Subcutaneous abdominal adipose tissue (tissue), 5 donors: ENCODE data around the gene PGF.
"Not testable (repeated sequence)": the region's sequence is repeated elsewhere in the genome, so short reads cannot be mapped to it uniquely, and the experiment has no call there.

Source experiments
- H3K27ac ChIP-seq: one replicate; pipeline ENCODE4 v1.7.0; 2013; ENCODE audit warnings: low read depth, mild to moderate bottlenecking, inconsistent platforms, low read length, moderate library complexity
- H3K27me3 ChIP-seq, 5 donors: one replicate each; pipeline ENCODE4 v1.7.0; 2013; ENCODE audit warnings: low read length in 5 of 5, inconsistent platforms in 1 of 5; ENCODE audit not compliant: control insufficient read depth in 5 of 5, insufficient read depth in 4 of 5
- H3K36me3 ChIP-seq, 5 donors: one replicate each; pipeline ENCODE4 v1.7.0; 2013; ENCODE audit warnings: low read length in 5 of 5; ENCODE audit not compliant: control insufficient read depth in 5 of 5, insufficient read depth in 5 of 5
- H3K4me1 ChIP-seq, 5 donors: one replicate each; pipeline ENCODE4 v1.7.0; 2013; ENCODE audit warnings: low read length in 5 of 5, mild to moderate bottlenecking in 3 of 5, moderate library complexity in 1 of 5; ENCODE audit not compliant: control insufficient read depth in 5 of 5, insufficient read depth in 5 of 5
- H3K4me3 ChIP-seq, 5 donors: one replicate each; pipeline ENCODE4 v1.7.0; 2013; ENCODE audit warnings: low read length in 5 of 5, low read depth in 1 of 5
- H3K9ac ChIP-seq, 5 donors: one replicate each; pipeline ENCODE4 v1.7.0; 2013; ENCODE audit warnings: low read length in 5 of 5, mild to moderate bottlenecking in 4 of 5, moderate library complexity in 3 of 5
- H3K9me3 ChIP-seq, 5 donors: one replicate each; pipeline ENCODE4 v1.7.0; 2013; ENCODE audit warnings: low read length in 5 of 5; ENCODE audit not compliant: control insufficient read depth in 5 of 5
- donor health status: healthy.
- donor health status: healthy.
- donor health status: healthy.
- donor health status: healthy.
- donor health status: healthy.

Gene PGF

GRCh38 chr14:74955229-74956026 is at the start of gene PGF:
PGF (minus strand) TSS chr14:74955597; CDS start chr14:74955242, 355 bp downstream.
- peak within 1 kb of the TSS in 3 of 5 donors; percentile 14 to 59 (median 14) for H3K9ac ChIP-seq
- H3K4me3 ChIP-seq = peak within 1 kb of the TSS in 4 of 5 donors; percentile 45 to 61 (median 56)
- H3K27me3 ChIP-seq = peaks cover 0 to 10% (median 0%) of the 10 kb centered on the region in 5 donors
- H3K36me3 ChIP-seq = no peaks in the 10 kb centered on the region
- peaks cover 2 to 33% (median 21%) of the 10 kb centered on the region in 5 donors for H3K4me1 ChIP-seq
- no peak within 1 kb of the TSS for H3K27ac ChIP-seq
- no peaks in the 10 kb centered on the region for H3K9me3 ChIP-seq

DNA sequence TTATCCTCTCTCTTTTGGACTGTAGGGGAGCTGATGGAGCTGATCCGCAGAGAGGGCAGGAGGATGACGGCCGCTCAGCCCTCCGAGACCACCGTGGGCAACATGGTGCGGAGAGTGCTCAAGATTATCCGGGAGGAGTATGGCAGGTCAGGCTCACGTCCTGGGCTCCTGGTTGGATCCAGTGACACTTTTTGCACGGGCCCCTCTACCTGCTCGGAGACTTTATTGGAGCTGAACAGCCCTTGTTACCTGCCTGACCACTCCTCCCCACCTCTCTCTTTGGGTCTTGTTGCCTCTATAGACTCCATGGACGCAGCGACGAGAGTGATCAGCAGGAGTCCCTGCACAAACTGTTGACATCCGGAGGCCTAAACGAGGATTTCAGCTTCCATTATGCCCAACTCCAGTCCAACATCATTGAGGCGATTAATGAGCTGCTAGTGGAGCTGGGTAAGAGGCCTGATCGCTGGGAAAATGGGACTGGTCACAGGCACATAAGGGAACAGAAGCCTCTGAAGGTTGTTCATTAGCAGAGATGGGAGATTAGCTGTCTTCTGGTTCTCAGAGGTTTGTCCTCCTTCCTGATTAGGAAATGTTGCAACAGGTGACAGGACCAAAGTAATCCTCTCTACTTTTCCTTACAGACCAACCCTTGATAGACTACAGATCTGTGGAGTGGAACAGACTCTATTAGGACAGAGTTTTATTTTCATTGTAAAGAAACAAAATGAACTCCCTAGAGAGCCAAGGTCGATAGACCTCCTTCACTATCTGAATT is 48.0 kb upstream of the PGF start:
- Histone ChIP-seq H3K27ac (peak overlapping the region; percentile 87), H3K9me3 (peaks cover 0 to 3% (median 0%) of the 10 kb centered on the region in 5 donors), H3K4me1 (peaks cover 8 to 25% (median 20%) of the 10 kb centered on the region in 5 donors), H3K9ac (peak overlapping the region; percentile 30 to 89 (median 86)), H3K4me3 (peak overlapping the region; percentile 94 to 96 (median 95)), H3K36me3 (peaks cover 14 to 35% (median 30%) of the 10 kb centered on the region in 5 donors), H3K27me3 (no peaks in the 10 kb centered on the region)

GRCh38 chr14:75002392-75003249 is 47.2 kb upstream of the PGF start, which contains the start of gene EIF2B2:
EIF2B2 (plus strand) TSS chr14:75002921; CDS start chr14:75002991, 70 bp downstream.
- H3K4me3 ChIP-seq = peak within 1 kb of the TSS; percentile 94 to 96 (median 95)
- peaks cover 14 to 26% (median 22%) of the 10 kb centered on the region in 5 donors for H3K36me3 ChIP-seq
- H3K9me3 ChIP-seq = peaks cover 0 to 3% (median 0%) of the 10 kb centered on the region in 5 donors
- peak within 1 kb of the TSS; percentile 30 to 89 (median 86) for H3K9ac ChIP-seq
- H3K27ac ChIP-seq = peak within 1 kb of the TSS; percentile 87
- peaks cover 8 to 25% (median 20%) of the 10 kb centered on the region in 5 donors for H3K4me1 ChIP-seq
- H3K27me3 ChIP-seq = no peaks in the 10 kb centered on the region

DNA sequence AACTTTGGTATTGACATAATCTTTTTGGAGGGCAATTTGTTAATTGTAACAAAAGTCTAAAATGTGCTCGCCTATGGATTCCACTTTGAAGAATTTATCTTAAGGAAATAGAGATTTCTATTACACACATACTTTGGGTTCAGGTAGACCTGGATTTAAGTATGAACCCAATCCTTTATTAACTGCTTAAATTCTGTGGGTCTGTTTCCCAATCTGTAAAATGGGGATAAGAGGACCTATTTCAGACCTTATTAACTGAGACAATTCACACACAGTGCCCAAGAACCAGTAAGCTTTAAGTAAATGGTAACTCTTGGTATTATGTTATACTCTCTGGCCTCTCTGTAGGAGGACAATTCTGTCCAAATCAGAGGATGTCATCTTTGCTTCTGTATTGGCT is 46.5 kb upstream of the PGF start:
- H3K4me3 ChIP-seq = peak overlapping the region; percentile 88 to 96 (median 95)
- H3K27ac ChIP-seq = peak overlapping the region; percentile 87
- H3K4me1 ChIP-seq = peaks cover 8 to 25% (median 20%) of the 10 kb centered on the region in 5 donors
- peaks cover 8 to 19% (median 15%) of the 10 kb centered on the region in 5 donors for H3K36me3 ChIP-seq
- H3K9me3 ChIP-seq = peaks cover 0 to 3% (median 0%) of the 10 kb centered on the region in 5 donors
- peak overlapping the region; percentile 1 to 89 (median 86) for H3K9ac ChIP-seq
- no peaks in the 10 kb centered on the region for H3K27me3 ChIP-seq

DNA sequence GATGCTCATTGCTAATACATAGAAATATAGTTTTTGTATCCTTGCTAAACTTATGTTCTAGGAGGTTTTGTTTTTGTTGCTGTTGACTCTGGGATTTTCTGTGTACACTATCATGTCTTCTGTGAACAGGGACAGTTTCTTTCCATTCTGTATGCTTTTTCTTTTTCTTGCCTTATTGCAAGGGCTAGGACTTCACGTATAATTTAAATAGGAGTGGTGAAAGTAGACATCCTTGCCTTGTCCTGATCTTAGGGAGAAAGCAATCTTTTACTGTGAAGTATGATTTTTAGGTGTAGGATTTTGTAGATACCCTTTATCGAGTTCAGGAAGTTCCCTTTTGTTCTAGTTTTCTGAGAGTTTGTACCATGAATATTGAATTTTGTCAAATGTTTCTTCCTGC is 45.9 kb upstream of the PGF start:
- H3K27me3 ChIP-seq = no peaks in the 10 kb centered on the region
- H3K9ac ChIP-seq = no peak overlapping the region
- no peak overlapping the region for H3K27ac ChIP-seq
- peaks cover 5 to 13% (median 9%) of the 10 kb centered on the region in 5 donors for H3K36me3 ChIP-seq
- peaks cover 8 to 25% (median 20%) of the 10 kb centered on the region in 5 donors for H3K4me1 ChIP-seq
- H3K9me3 ChIP-seq = peaks cover 0 to 3% (median 0%) of the 10 kb centered on the region in 5 donors
- H3K4me3 ChIP-seq = no peak overlapping the region

GRCh38 chr14:74995781-74996180 is 40.4 kb upstream of the PGF start:
- not testable (repeated sequence) for H3K27ac ChIP-seq, H3K36me3 ChIP-seq, H3K9ac ChIP-seq, H3K4me1 ChIP-seq, H3K27me3 ChIP-seq, H3K9me3 ChIP-seq, H3K4me3 ChIP-seq

DNA sequence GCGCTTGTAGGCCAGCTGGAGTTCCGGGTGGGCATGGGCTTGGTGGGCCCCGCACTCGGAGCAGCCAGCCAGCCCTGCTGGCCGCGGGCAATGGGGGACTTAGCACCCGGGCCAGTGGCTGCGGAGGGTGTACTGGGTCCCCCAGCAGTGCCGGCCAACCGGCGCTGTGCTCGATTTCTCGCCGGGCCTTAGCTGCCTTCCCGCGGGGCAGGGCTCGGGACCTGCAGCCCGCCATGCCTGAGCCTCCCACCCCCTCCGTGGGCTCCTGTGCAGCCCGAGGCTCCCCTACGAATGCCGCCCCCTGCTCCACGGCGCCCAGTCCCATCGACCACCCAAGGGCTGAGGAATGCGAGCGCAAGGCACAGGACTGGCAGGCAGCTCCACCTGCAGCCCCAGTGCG is 38.8 kb upstream of the PGF start:
- H3K9me3 ChIP-seq, H3K9ac ChIP-seq, H3K4me1 ChIP-seq, H3K4me3 ChIP-seq, H3K27me3 ChIP-seq, H3K27ac ChIP-seq, H3K36me3 ChIP-seq: not testable (repeated sequence)

- peaks cover 0 to 12% (median 0%) of the 10 kb centered on the region in 5 donors for H3K4me1 ChIP-seq
- H3K36me3 ChIP-seq = no peaks in the 10 kb centered on the region
- no peaks in the 10 kb centered on the region for H3K9me3 ChIP-seq
- H3K27me3 ChIP-seq = no peaks in the 10 kb centered on the region
- H3K4me3 ChIP-seq = no peak overlapping the region
- H3K27ac ChIP-seq = no peak overlapping the region
- no peak overlapping the region for H3K9ac ChIP-seq
These were observed 33.6 kb upstream of the PGF start for GRCh38 chr14:74988993-74989392.

DNA sequence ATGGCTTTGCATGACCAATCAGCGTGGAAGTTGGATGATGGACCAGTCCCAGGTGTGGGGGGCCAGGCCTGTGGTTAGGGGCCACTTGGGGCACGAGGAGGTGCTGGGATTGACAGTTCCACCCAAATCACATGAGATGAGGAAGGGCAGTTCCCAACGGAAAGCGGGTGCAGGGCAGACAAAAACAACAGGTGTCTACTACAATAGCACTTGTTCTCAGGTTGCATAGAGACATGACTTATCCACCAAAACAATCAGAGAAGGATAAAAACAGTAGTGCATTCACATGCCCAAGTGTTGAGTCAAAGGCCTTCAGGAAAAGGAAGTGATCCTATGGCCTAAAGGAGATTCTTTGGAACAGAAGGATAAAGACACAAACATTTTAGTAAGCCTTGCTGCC is 32.7 kb upstream of the PGF start:
- Histone ChIP-seq H3K9me3 (no peaks in the 10 kb centered on the region), H3K4me3 (no peak overlapping the region), H3K36me3 (no peaks in the 10 kb centered on the region), H3K27me3 (no peaks in the 10 kb centered on the region), H3K27ac (no peak overlapping the region), H3K9ac (no peak overlapping the region), H3K4me1 (peaks cover 0 to 12% (median 0%) of the 10 kb centered on the region in 5 donors)
